Nephron progenitor cell (in vitro differentiated cells): ENCODE measurements around the gene TNNT2.

Experiments
- DNase-seq: peaks from one replicate; pipeline ENCODE4 v3.0.0; 2021
- H3K27ac Mint-ChIP-seq: 2 replicates; pipeline ENCODE4 v1.8.0; 2021; ENCODE audit warnings: mild to moderate bottlenecking, moderate library complexity, mixed read lengths
- H3K27me3 Mint-ChIP-seq: 2 replicates; pipeline ENCODE4 v1.8.0; 2021; ENCODE audit warnings: mild to moderate bottlenecking, low read depth, mixed read lengths; ENCODE audit not compliant: poor library complexity
- H3K36me3 Mint-ChIP-seq: 2 replicates; pipeline ENCODE4 v1.8.0; 2021; ENCODE audit warnings: low read depth, mixed read lengths
- H3K4me1 Mint-ChIP-seq: 2 replicates; pipeline ENCODE4 v1.8.0; 2021; ENCODE audit warnings: mixed read lengths
- H3K4me3 Mint-ChIP-seq: 2 replicates; pipeline ENCODE4 v1.8.0; 2021; ENCODE audit warnings: mild to moderate bottlenecking, moderate library complexity, mixed read lengths
- H3K9me3 Mint-ChIP-seq: 2 replicates; pipeline ENCODE4 v1.8.0; 2021; ENCODE audit warnings: mild to moderate bottlenecking, moderate library complexity, mixed read lengths
- CTCF ChIP-seq: fragments of 200-600 bp; sonication (generic); IDR thresholded peaks from 2 replicates; pipeline ENCODE4 v1.5.0; 2021; ENCODE audit warnings: antibody characterized with exemption

Gene TNNT2

GRCh38 chr1:201400852-201401230, 23.4 kb upstream of the TNNT2 start:
- TF ChIP-seq CTCF = no peak
- Mint-ChIP-seq H3K36me3 (no peaks in the 10 kb centered on the region), H3K27ac (no peak overlapping the region), H3K4me1 (peaks cover 9% of the 10 kb centered on the region), H3K9me3 (no peaks in the 10 kb centered on the region), H3K27me3 (peaks cover 10% of the 10 kb centered on the region), H3K4me3 (no peak overlapping the region)
- no peak for DNase-seq

GRCh38 chr1:201400212-201400851, 22.9 kb upstream of the TNNT2 start:
- no peak for TF ChIP-seq CTCF
- DNase-seq = no peak
- no peaks in the 10 kb centered on the region for H3K36me3 Mint-ChIP-seq
- H3K4me3 Mint-ChIP-seq = peak overlapping the region; percentile 14
- H3K27me3 Mint-ChIP-seq = peaks cover 6% of the 10 kb centered on the region
- H3K4me1 Mint-ChIP-seq = peaks cover 4% of the 10 kb centered on the region
- no peaks in the 10 kb centered on the region for H3K9me3 Mint-ChIP-seq
- H3K27ac Mint-ChIP-seq = no peak overlapping the region

GRCh38 chr1:201399352-201400126, 22.1 kb upstream of the TNNT2 start:
- DNase-seq = peak; percentile 49
- Mint-ChIP-seq H3K27ac (no peak overlapping the region), H3K4me3 (peak overlapping the region; percentile 14)

GRCh38 chr1:201399018-201399351, 21.5 kb upstream of the TNNT2 start, which contains the start of gene LAD1:
LAD1 (minus strand) TSS chr1:201399324; CDS start chr1:201399306, 18 bp downstream.
- Mint-ChIP-seq H3K27me3 (no peaks in the 10 kb centered on the region), H3K27ac (no peak within 1 kb of the TSS), H3K4me3 (peak within 1 kb of the TSS; percentile 50), H3K9me3 (no peaks in the 10 kb centered on the region), H3K36me3 (no peaks in the 10 kb centered on the region), H3K4me1 (no peaks in the 10 kb centered on the region)
- TF ChIP-seq CTCF = no peak
- DNase-seq = no peak

More at GRCh38 chr1:201399352-201400126, 22.1 kb upstream of the TNNT2 start:
- no peak for TF ChIP-seq CTCF
- Mint-ChIP-seq H3K9me3 (no peaks in the 10 kb centered on the region), H3K27me3 (no peaks in the 10 kb centered on the region), H3K36me3 (no peaks in the 10 kb centered on the region), H3K4me1 (no peaks in the 10 kb centered on the region)

GRCh38 chr1:201397675-201398074, 20.2 kb upstream of the TNNT2 start:
- no peaks in the 10 kb centered on the region for H3K36me3 Mint-ChIP-seq
- no peak overlapping the region for H3K4me3 Mint-ChIP-seq
- H3K4me1 Mint-ChIP-seq = peaks cover 5% of the 10 kb centered on the region
- peaks cover 3% of the 10 kb centered on the region for H3K27me3 Mint-ChIP-seq
- no peaks in the 10 kb centered on the region for H3K9me3 Mint-ChIP-seq
- no peak for TF ChIP-seq CTCF
- no peak for DNase-seq
- no peak overlapping the region for H3K27ac Mint-ChIP-seq
